H9 (cell line): ENCODE data around the gene MEPE. TPM values are rescaled to one million over a fixed set of nuclear protein-coding genes. Genes with fewer than 3 reads are reported as not detected.

ENCODE experiments used
- DNase-seq: peaks from one replicate; pipeline ENCODE4 v3.0.0-alpha.2; 2017
- H2AFZ ChIP-seq: one replicate; pipeline ENCODE4 v1.6.1; 2013; ENCODE audit warnings: mild to moderate bottlenecking, low read length, control low read depth, moderate library complexity
- H2AK5ac ChIP-seq: 2 replicates; pipeline ENCODE4 v1.6.1; 2013; ENCODE audit warnings: low read length, control low read depth, mixed read lengths; ENCODE audit not compliant: insufficient read length
- H2BK120ac ChIP-seq: one replicate; pipeline ENCODE4 v1.6.1; 2013; ENCODE audit warnings: low read depth, mild to moderate bottlenecking, low read length, control low read depth, inconsistent platforms; ENCODE audit not compliant: poor library complexity, severe bottlenecking
- H2BK12ac ChIP-seq: 2 replicates; pipeline ENCODE4 v1.6.1; 2013; ENCODE audit warnings: low read length, control low read depth, mixed read lengths, low read depth; ENCODE audit not compliant: insufficient read length
- H2BK15ac ChIP-seq: 2 replicates; pipeline ENCODE4 v1.6.1; 2013; ENCODE audit warnings: low read depth, low read length, control low read depth
- H2BK20ac ChIP-seq: one replicate; pipeline ENCODE4 v1.6.1; 2013; ENCODE audit warnings: low read depth, mild to moderate bottlenecking, low read length, control low read depth, inconsistent platforms; ENCODE audit not compliant: poor library complexity, severe bottlenecking
- H2BK5ac ChIP-seq: 2 replicates; pipeline ENCODE4 v1.6.1; 2013; ENCODE audit warnings: low read length, control low read depth, mixed read lengths; ENCODE audit not compliant: insufficient read length
- H3K14ac ChIP-seq: 2 replicates; pipeline ENCODE4 v1.6.1; 2013; ENCODE audit warnings: low read length, control low read depth; ENCODE audit not compliant: insufficient read depth
- H3K18ac ChIP-seq: 2 replicates; pipeline ENCODE4 v1.6.1; 2013; ENCODE audit warnings: low read depth, mild to moderate bottlenecking, mixed read lengths, low read length, control low read depth; ENCODE audit not compliant: insufficient read length
- H3K23ac ChIP-seq: 2 replicates; pipeline ENCODE4 v1.6.1; 2013; ENCODE audit warnings: low read length, control low read depth, mixed read lengths, low read depth; ENCODE audit not compliant: insufficient read length
- H3K23me2 ChIP-seq: 2 replicates; pipeline ENCODE4 v1.6.1; 2013; ENCODE audit warnings: low read depth, mild to moderate bottlenecking, mixed read lengths, low read length, control low read depth; ENCODE audit not compliant: insufficient read length, poor library complexity, severe bottlenecking
- H3K27ac ChIP-seq: 2 replicates; pipeline ENCODE4 v1.5.1; 2013; ENCODE audit warnings: low read length, control low read depth, mixed read lengths, low read depth; ENCODE audit not compliant: insufficient read length
- H3K27me3 ChIP-seq: 2 replicates; pipeline ENCODE4 v1.6.1; 2013; ENCODE audit warnings: low read length, control low read depth, inconsistent platforms; ENCODE audit not compliant: insufficient read depth
- H3K4ac ChIP-seq: 2 replicates; pipeline ENCODE4 v1.6.1; 2013; ENCODE audit warnings: low read depth, mild to moderate bottlenecking, control low read depth, inconsistent platforms, low read length, moderate library complexity
- H3K4me1 ChIP-seq: 2 replicates; pipeline ENCODE4 v1.6.1; 2013; ENCODE audit warnings: low read length, control low read depth, inconsistent platforms; ENCODE audit not compliant: insufficient read depth
- H3K4me2 ChIP-seq: 2 replicates; pipeline ENCODE4 v1.6.1; 2013; ENCODE audit warnings: low read length, control low read depth, mixed read lengths; ENCODE audit not compliant: insufficient read length, insufficient read depth
- H3K56ac ChIP-seq: 2 replicates; pipeline ENCODE4 v1.6.1; 2013; ENCODE audit warnings: low read depth, mild to moderate bottlenecking, mixed read lengths, low read length, control low read depth; ENCODE audit not compliant: insufficient read length
- H3K79me1 ChIP-seq: 2 replicates; pipeline ENCODE4 v1.6.1; 2013; ENCODE audit warnings: low read depth, mild to moderate bottlenecking, moderate library complexity, low read length, control low read depth, inconsistent platforms; ENCODE audit not compliant: insufficient read depth, poor library complexity, severe bottlenecking
- H3K79me2 ChIP-seq: 2 replicates; pipeline ENCODE4 v1.6.1; 2013; ENCODE audit warnings: low read length, control low read depth, inconsistent platforms; ENCODE audit not compliant: insufficient read depth
- H3K9ac ChIP-seq: 2 replicates; pipeline ENCODE4 v1.6.1; 2013; ENCODE audit warnings: low read length, control low read depth, mixed read lengths; ENCODE audit not compliant: insufficient read length; ENCODE audit errors: extremely low read depth
- H3K9me3 ChIP-seq: one replicate; pipeline ENCODE4 v1.6.1; 2013; ENCODE audit warnings: low read depth, low read length, inconsistent platforms; ENCODE audit not compliant: control insufficient read depth
- H3T11ph ChIP-seq: one replicate; pipeline ENCODE4 v1.6.1; 2013; ENCODE audit warnings: mild to moderate bottlenecking, low read length, control low read depth, inconsistent platforms
- H4K20me1 ChIP-seq: one replicate; pipeline ENCODE4 v1.6.1; 2013; ENCODE audit not compliant: control insufficient read depth, insufficient read length, insufficient read depth
- H4K5ac ChIP-seq: 2 replicates; pipeline ENCODE4 v1.6.1; 2013; ENCODE audit warnings: low read depth, mild to moderate bottlenecking, mixed read lengths, low read length, control low read depth; ENCODE audit not compliant: insufficient read length
- H4K8ac ChIP-seq: replicated peaks from 2 replicates; pipeline ENCODE4 v1.6.1; 2013; ENCODE audit warnings: low read length, control low read depth, mixed read lengths, low read depth; ENCODE audit not compliant: insufficient read length
- H4K91ac ChIP-seq: 2 replicates; pipeline ENCODE4 v1.6.1; 2013; ENCODE audit warnings: low read depth, mild to moderate bottlenecking, moderate library complexity, mixed read lengths, low read length, control low read depth; ENCODE audit not compliant: insufficient read length
- H3K27ac Mint-ChIP-seq, 3 experiments: 2 replicates in 2 of 3; 3 replicates in 1 of 3; pipeline ENCODE4 v1.8.0; 2020 to 2021; ENCODE audit warnings: mixed read lengths in 3 of 3, mild to moderate bottlenecking in 1 of 3, moderate library complexity in 1 of 3
- H3K27me3 Mint-ChIP-seq: 2 replicates; pipeline ENCODE4 v1.8.0; 2021; ENCODE audit warnings: low read depth, mild to moderate bottlenecking, moderate library complexity, mixed read lengths
- H3K36me3 Mint-ChIP-seq, 3 experiments: 2 replicates in 2 of 3; 3 replicates in 1 of 3; pipeline ENCODE4 v1.8.0; 2020 to 2021; ENCODE audit warnings: low read depth in 3 of 3, mixed read lengths in 3 of 3; ENCODE audit not compliant: insufficient read depth in 1 of 3
- H3K4me1 Mint-ChIP-seq, 2 experiments: 2 replicates each; pipeline ENCODE4 v1.8.0; 2020; ENCODE audit warnings: mixed read lengths in 2 of 2
- H3K4me3 Mint-ChIP-seq, 2 experiments: 2 replicates in 1 of 2; 3 replicates in 1 of 2; pipeline ENCODE4 v1.8.0; 2020 to 2021; ENCODE audit warnings: mild to moderate bottlenecking in 2 of 2, mixed read lengths in 2 of 2, moderate library complexity in 1 of 2
- H3K9me3 Mint-ChIP-seq, 2 experiments: 2 replicates in 1 of 2; 3 replicates in 1 of 2; pipeline ENCODE4 v1.8.0; 2020; ENCODE audit warnings: mild to moderate bottlenecking in 2 of 2, mixed read lengths in 2 of 2, moderate library complexity in 1 of 2
- CTCF ChIP-seq: fragments of 200-600 bp; sonication (generic); conservative IDR thresholded peaks from 3 replicates; pipeline ENCODE4 v1.8.0; 2021; ENCODE audit warnings: antibody characterized with exemption, mild to moderate bottlenecking
- WGBS: extraction: QIAGEN DNeasy Blood & Tissue Kit; methylation state at CpG from one replicate; pipeline ENCODE4 v1.1.7; 2013; ENCODE audit warnings: missing lambda C conversion rate, low lambda C conversion rate, mixed read lengths; ENCODE audit not compliant: insufficient read length; ENCODE audit errors: extremely low coverage; 5-methylcytosine and 5-hydroxymethylcytosine counted together
- total RNA-seq: library from RNA; stranded (reverse); gene quantifications from 2 replicates; pipeline ENCODE4 v1.2.1, GENCODE V29; 2021

MEPE gene
- total RNA-seq, 1 experiment from 2014 or later = not detected

- Histone ChIP-seq H2BK12ac (no peak overlapping the region), H2AK5ac (no peak overlapping the region), H3K23me2 (no peaks in the 10 kb centered on the region), H2BK15ac (no peak overlapping the region), H3K4ac (no peak overlapping the region), H3K4me1 (no peaks in the 10 kb centered on the region), H2BK120ac (no peak overlapping the region), H2AFZ (no peak overlapping the region), H4K91ac (no peak overlapping the region), H4K20me1 (no peaks in the 10 kb centered on the region), H3K4me2 (no peak overlapping the region), H3K27me3 (no peaks in the 10 kb centered on the region), H3K23ac (no peak overlapping the region), H3K9ac (no peak overlapping the region), H3K9me3 (no peaks in the 10 kb centered on the region), H3K79me2 (no peaks in the 10 kb centered on the region), H4K8ac (no peak overlapping the region), H3T11ph (no peak overlapping the region), H3K27ac (no peak overlapping the region), H4K5ac (no peak overlapping the region), H3K79me1 (no peaks in the 10 kb centered on the region), H2BK5ac (no peak overlapping the region), H3K18ac (no peak overlapping the region), H3K56ac (no peak overlapping the region), H3K14ac (no peak overlapping the region), H2BK20ac (no peak overlapping the region)
- peaks cover 21 to 32% of the 10 kb centered on the region in 2 experiments for H3K4me1 Mint-ChIP-seq
- DNase-seq = no peak
- no CpG with 5 or more reads among the region's 2 CpGs for WGBS
- H3K4me3 Mint-ChIP-seq = no peak overlapping the region
- H3K27ac Mint-ChIP-seq = no peak overlapping the region
- H3K9me3 Mint-ChIP-seq = no peaks in the 10 kb centered on the region
- no peaks in the 10 kb centered on the region for H3K27me3 Mint-ChIP-seq
- peaks cover 0 to 5% (median 0%) of the 10 kb centered on the region in 3 experiments; a peak in 1 of 7 replicates for H3K36me3 Mint-ChIP-seq
- TF ChIP-seq CTCF = no peak
Observed at GRCh38 chr4:87835743-87836142, 3.0 kb downstream of the MEPE start.
